K562 (cell line): Measurements from ENCODE around the gene DUSP3. TPM values are rescaled to one million over a fixed set of nuclear protein-coding genes. Genes with fewer than 3 reads are reported as not detected.

Experiments used
- ATAC-seq: fragments of 200-7000 bp; cut with Tn5 transposase; 3 replicates; pipeline ENCODE4 v1.9.1; 2020; ENCODE audit warnings: moderate library complexity
- BruUV-seq: library from RNA; stranded (reverse); fragments of 400-500 nt; replicated peaks from 2 replicates; lab custom pipeline; 2021; lab: Mats Ljungman, UMichigan
- CTCF ChIA-PET: fragments of 300-600 bp; formaldehyde crosslinking; extraction: SDS; loops from one replicate; lab custom pipeline; 2021; ENCODE audit warnings: low intra/inter-chr PET ratio; lab: Yijun Ruan, JAX
- POLR2A ChIA-PET: fragments of 300-600, 350-650 bp; sonication (Branson Sonifier 250); formaldehyde crosslinking; extraction: SDS; loops from one replicate; lab custom pipeline; 2021; ENCODE audit warnings: antibody characterized with exemption, inconsistent platforms; lab: Yijun Ruan, JAX
- DNase-seq, 4 experiments: peaks; one replicate each; pipeline versions ENCODE4 v3.0.0 to v3.0.0-alpha.2; 2011 to 2018; ENCODE audit warnings: low spot score in 3 of 4, mixed read lengths in 3 of 4; ENCODE audit errors: extremely low read depth in 1 of 4
- FAIRE-seq: peaks from 2 replicates; lab custom pipeline; 2011; peaks lifted over from hg19 to GRCh38; lab: Jason Lieb, UNC
- H2AFZ ChIP-seq: 2 replicates; pipeline ENCODE4 v1.6.0; 2011; ENCODE audit warnings: low read depth, low read length, control low read depth, inconsistent platforms
- H3K27ac ChIP-seq: fragments of 200-600 bp; 3 replicates; pipeline ENCODE4 v1.8.0; 2011; ENCODE audit warnings: low read depth, mild to moderate bottlenecking, control low read depth, inconsistent platforms, low read length, moderate library complexity, mixed read lengths; ENCODE audit errors: extremely low read depth
- H3K27me3 ChIP-seq, 2 experiments: fragments of 300-600 bp in 1 of 2; 2 replicates in 1 of 2; 3 replicates in 1 of 2; pipeline versions ENCODE4 v1.6.0 to v1.8.0; 2011; ENCODE audit warnings: inconsistent platforms in 2 of 2, low read length in 2 of 2, mild to moderate bottlenecking in 1 of 2, mixed read lengths in 1 of 2, moderate library complexity in 1 of 2; ENCODE audit not compliant: control insufficient read depth in 2 of 2, insufficient read depth in 2 of 2
- H3K36me3 ChIP-seq: fragments of 300-600 bp; 3 replicates; pipeline ENCODE4 v1.8.0; 2011; ENCODE audit warnings: mild to moderate bottlenecking, low read length, inconsistent platforms; ENCODE audit not compliant: control insufficient read depth, insufficient read depth
- H3K4me1 ChIP-seq, 2 experiments: fragments of 200-600 bp in 1 of 2; replicated peaks in 1 of 2; 2 replicates in 1 of 2; 3 replicates in 1 of 2; pipeline versions ENCODE4 v1.5.1 to v1.8.0; 2011; ENCODE audit warnings: inconsistent platforms in 2 of 2, low read length in 2 of 2, mild to moderate bottlenecking in 1 of 2, mixed read lengths in 1 of 2, moderate library complexity in 1 of 2; ENCODE audit not compliant: control insufficient read depth in 2 of 2, insufficient read depth in 2 of 2
- H3K4me2 ChIP-seq: 2 replicates; pipeline ENCODE4 v1.6.1; 2011; ENCODE audit warnings: low read length, control low read depth, inconsistent platforms, mixed read lengths; ENCODE audit not compliant: insufficient read depth
- H3K4me3 ChIP-seq: fragments of 200-600 bp; sonication (generic), shearing (Covaris generic); 2 replicates; pipeline ENCODE4 v1.5.1; 2016; ENCODE audit warnings: control low read depth, inconsistent platforms
- H3K79me2 ChIP-seq: fragments of 200-600 bp; 3 replicates; pipeline ENCODE4 v1.8.0; 2011; ENCODE audit warnings: low read length, inconsistent platforms; ENCODE audit not compliant: control insufficient read depth, insufficient read depth
- H3K9ac ChIP-seq, 2 experiments: 2 replicates each; pipeline versions ENCODE4 v1.6.0 to v1.6.1; 2011; ENCODE audit warnings: low read depth in 2 of 2, low read length in 2 of 2, control low read depth in 1 of 2, inconsistent platforms in 1 of 2, mild to moderate bottlenecking in 1 of 2, mixed read lengths in 1 of 2; ENCODE audit not compliant: insufficient read depth in 1 of 2
- H3K9me1 ChIP-seq: one replicate; pipeline ENCODE4 v1.6.0; 2011; ENCODE audit warnings: inconsistent platforms, mild to moderate bottlenecking, low read length, moderate library complexity; ENCODE audit not compliant: control insufficient read depth, insufficient read depth
- H3K9me3 ChIP-seq: replicated peaks from 2 replicates; pipeline ENCODE4 v1.5.1; 2011; ENCODE audit warnings: low read depth, low read length, inconsistent platforms; ENCODE audit not compliant: control insufficient read depth, insufficient read depth
- H4K20me1 ChIP-seq: replicated peaks from 2 replicates; pipeline ENCODE4 v1.6.1; 2011; ENCODE audit warnings: low read length, inconsistent platforms, mixed read lengths; ENCODE audit not compliant: control insufficient read depth, insufficient read depth
- FOXJ3 ChIP-seq: sonication (generic); formaldehyde crosslinking; IDR thresholded peaks from 2 replicates; pipeline ENCODE4 v1.4.0; 2020; ENCODE audit warnings: mild to moderate bottlenecking, missing genetic modification reagents
- GABPB2 ChIP-seq: fragments of 250-450 bp; sonication (Bioruptor Pico); conservative IDR thresholded peaks from 2 replicates; pipeline ENCODE4 v1.5.1; 2021; ENCODE audit warnings: mild to moderate bottlenecking
- HNRNPL ChIP-seq: fragments of 200-400 bp; formaldehyde crosslinking; IDR thresholded peaks from 2 replicates; pipeline ENCODE4 v1.6.1; 2017; ENCODE audit warnings: low read depth, mild to moderate bottlenecking, low read length
- MIER1 ChIP-seq: fragments of 450-650 bp; IDR thresholded peaks from 2 replicates; pipeline ENCODE4 v1.6.1; 2016; ENCODE audit warnings: antibody characterized with exemption, mild to moderate bottlenecking, low read depth
- PRMT5 ChIP-seq: sonication (generic); formaldehyde crosslinking; IDR thresholded peaks from 2 replicates; pipeline ENCODE4 v1.5.0; 2020; ENCODE audit warnings: missing genetic modification reagents
- SP2 ChIP-seq: IDR thresholded peaks from 2 replicates; pipeline ENCODE4 v1.6.1; 2011; ENCODE audit warnings: mild to moderate bottlenecking, low read depth, low read length, moderate library complexity; ENCODE audit not compliant: poor library complexity, severe bottlenecking; ENCODE audit errors: extremely low read depth
- WGBS: fragments of 100-300 bp; shearing (Covaris generic); methylation state at CpG from one replicate; pipeline ENCODE4 v1.1.6; 2016; ENCODE audit warnings: low coverage, mixed read lengths; ENCODE audit not compliant: insufficient coverage; ENCODE audit errors: missing lambda C conversion rate; 5-methylcytosine and 5-hydroxymethylcytosine counted together
- in situ Hi-C: fragments of 300-500 bp; cut with MboI; formaldehyde crosslinking; loops from 4 replicates; pipeline ENCODE4 v1.15.0; 2018; ENCODE audit warnings: inconsistent platforms, mixed read lengths
- intact Hi-C: fragments of 100-400 bp; cut with micrococcal nuclease; formaldehyde crosslinking; loops from 2 replicates; pipeline ENCODE4 v1.14.2; 2022
- polyA plus RNA-seq, 8 experiments: library from polyadenylated mRNA; depleted of rRNA in 4 of 8; stranded (reverse) in 5 of 8; unstranded in 3 of 8; fragments of >200 nt; fragmentation: Nextera tagmentation in 2 of 8; fragmentation: Illumina TruSeq in 1 of 8; extraction: Ambion mirVana in 2 of 8; extraction: Trizol in 1 of 8; gene quantifications; 2 replicates each; pipeline versions ENCODE4 v1.2.1 to v1.2.3, GENCODE V29; 2011 to 2014; ENCODE audit warnings: inconsistent platforms in 1 of 8, missing spikeins in 1 of 8
- total RNA-seq, 7 experiments: library from RNA; depleted of rRNA in 6 of 7; stranded (reverse); fragments of >200 nt in 6 of 7; fragmentation: Illumina TruSeq in 2 of 7; extraction: Trizol in 2 of 7; gene quantifications; 2 replicates each; pipeline versions ENCODE4 v1.2.1 to v1.2.3, GENCODE V29; 2011 to 2021; ENCODE audit warnings: low replicate concordance in 1 of 7
- TF ChIP-seq, protein P1 (sequence below), 2 experiments: fragments of 450-650 bp; IDR thresholded peaks; 2 replicates each; pipeline ENCODE4 v1.6.1; 2016

The DUSP3 gene
- total and polyA plus RNA-seq, 9 of the 15 experiments (the other 6 are each of a cell fraction or from before 2014, with no cell fraction given): 4.1 to 19.8 (median 12.3) TPM

DNA sequence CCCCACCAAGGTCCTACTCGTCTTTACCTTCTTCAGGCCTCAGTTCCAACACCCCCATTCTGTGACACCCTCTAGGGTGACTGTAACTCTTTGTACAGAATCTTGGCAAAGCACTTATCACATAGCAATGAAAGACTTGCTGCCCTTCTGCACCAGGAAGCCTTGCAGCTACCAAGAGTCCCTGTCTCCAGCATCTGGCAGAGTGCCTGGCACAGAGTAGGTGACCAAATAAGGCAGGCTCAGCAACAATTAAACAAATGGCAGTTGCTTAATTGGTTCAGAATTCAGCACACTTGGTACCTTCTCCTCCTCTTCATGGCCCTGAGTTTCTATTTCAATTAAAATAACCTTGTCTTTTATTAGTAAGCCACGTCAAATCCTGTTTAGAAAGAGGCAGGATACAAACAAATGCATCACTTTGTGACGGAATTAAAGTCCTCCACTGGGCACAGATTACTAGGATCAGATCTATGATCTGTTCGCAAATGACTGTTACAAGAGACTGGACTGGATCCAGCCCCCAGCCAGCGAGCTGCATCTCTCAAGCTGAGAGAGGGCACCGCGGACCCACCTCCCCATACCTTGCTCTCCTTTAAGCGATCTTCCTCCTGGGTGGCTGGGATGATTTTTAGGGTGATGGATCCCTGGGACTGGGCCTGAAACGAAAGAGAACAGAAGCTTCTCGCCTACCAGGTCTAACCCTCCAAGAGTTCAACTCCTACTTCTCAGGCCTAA lies 44.7 kb upstream of the DUSP3 start:
- Histone ChIP-seq H3K4me1 (no peaks in the 10 kb centered on the region), H4K20me1 (no peaks in the 10 kb centered on the region), H3K79me2 (no peaks in the 10 kb centered on the region), H3K4me3 (no peak overlapping the region), H3K9me1 (no peaks in the 10 kb centered on the region), H3K4me2 (no peak overlapping the region), H3K9ac (no peak overlapping the region), H3K36me3 (peaks cover 4% of the 10 kb centered on the region; the same call in 2 of the 3 replicates), H2AFZ (no peak overlapping the region), H3K9me3 (no peaks in the 10 kb centered on the region), H3K27ac (no peak overlapping the region), H3K27me3 (no peaks in the 10 kb centered on the region)
- DNase-seq (no peak), ATAC-seq (no peak), FAIRE-seq (no peak)
- intact Hi-C loops: no loop called here
- in situ Hi-C loops: no loop called here
- 43% methylated on average over 10 of the region's 10 CpGs for WGBS
- ChIA-PET POLR2A (interaction anchor here (0.6 to 0.8 kb wide), 4 partner anchors 9 to 509 kb away, joined by 3 read pairs; partner anchors contain the start of gene MPP3), CTCF (no interaction called here)
- TF ChIP-seq, protein P1, sequence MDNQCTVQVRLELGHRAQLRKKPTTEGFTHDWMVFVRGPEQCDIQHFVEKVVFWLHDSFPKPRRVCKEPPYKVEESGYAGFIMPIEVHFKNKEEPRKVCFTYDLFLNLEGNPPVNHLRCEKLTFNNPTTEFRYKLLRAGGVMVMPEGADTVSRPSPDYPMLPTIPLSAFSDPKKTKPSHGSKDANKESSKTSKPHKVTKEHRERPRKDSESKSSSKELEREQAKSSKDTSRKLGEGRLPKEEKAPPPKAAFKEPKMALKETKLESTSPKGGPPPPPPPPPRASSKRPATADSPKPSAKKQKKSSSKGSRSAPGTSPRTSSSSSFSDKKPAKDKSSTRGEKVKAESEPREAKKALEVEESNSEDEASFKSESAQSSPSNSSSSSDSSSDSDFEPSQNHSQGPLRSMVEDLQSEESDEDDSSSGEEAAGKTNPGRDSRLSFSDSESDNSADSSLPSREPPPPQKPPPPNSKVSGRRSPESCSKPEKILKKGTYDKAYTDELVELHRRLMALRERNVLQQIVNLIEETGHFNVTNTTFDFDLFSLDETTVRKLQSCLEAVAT (IDR thresholded peaks at IDR 0.05): no peak
- TF ChIP-seq FOXJ3 (CRISPR knock-in tag) (no peak), HNRNPL (no peak), PRMT5 (CRISPR knock-in tag) (no peak), MIER1 (no peak), GABPB2 (CRISPR knock-in tag) (no peak), SP2 (no peak)
- BruUV-seq: no TSS peak
